ENCODE measurements around the gene C2CD3. TPM values are rescaled to one million over a fixed set of nuclear protein-coding genes. Genes with fewer than 3 reads are reported as not detected.

C2CD3 gene
- total RNA-seq, 1 donor from 2014 or later, result 23.9 TPM

DNA sequence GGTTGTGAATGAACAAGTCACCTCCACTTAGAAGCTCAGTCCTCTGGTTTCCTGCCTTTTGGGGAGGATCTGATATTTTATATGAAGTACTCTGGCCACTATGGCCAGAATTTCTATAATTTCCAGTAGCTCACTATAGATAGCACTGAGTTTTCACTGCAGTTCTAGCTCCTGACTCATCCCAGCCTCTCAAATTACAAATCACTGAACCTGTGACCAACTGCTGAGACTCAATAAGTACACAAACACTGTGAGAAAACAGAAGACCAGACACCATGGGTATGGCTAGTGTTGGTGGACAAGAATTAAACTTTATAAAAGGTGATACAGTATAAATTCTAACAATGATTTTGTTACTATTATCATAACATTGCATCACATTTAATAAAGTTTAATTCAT is 114.9 kb downstream of the C2CD3 start:
- Mint-ChIP-seq H3K4me1 (ENCODE audit: unreplicated experiment) (peaks cover 3% of the 10 kb centered on the region), H3K4me3 (ENCODE audit: unreplicated experiment) (no peak overlapping the region), H3K27ac (ENCODE audit: unreplicated experiment) (no peak overlapping the region), H3K36me3 (ENCODE audit: low read depth, unreplicated experiment) (peaks cover 14% of the 10 kb centered on the region), H3K9me3 (ENCODE audit: unreplicated experiment) (no peaks in the 10 kb centered on the region), H3K27me3 (ENCODE audit: unreplicated experiment) (no peaks in the 10 kb centered on the region)
- no peak for DNase-seq (ENCODE audit: low spot score)
- TF ChIP-seq, protein P1, sequence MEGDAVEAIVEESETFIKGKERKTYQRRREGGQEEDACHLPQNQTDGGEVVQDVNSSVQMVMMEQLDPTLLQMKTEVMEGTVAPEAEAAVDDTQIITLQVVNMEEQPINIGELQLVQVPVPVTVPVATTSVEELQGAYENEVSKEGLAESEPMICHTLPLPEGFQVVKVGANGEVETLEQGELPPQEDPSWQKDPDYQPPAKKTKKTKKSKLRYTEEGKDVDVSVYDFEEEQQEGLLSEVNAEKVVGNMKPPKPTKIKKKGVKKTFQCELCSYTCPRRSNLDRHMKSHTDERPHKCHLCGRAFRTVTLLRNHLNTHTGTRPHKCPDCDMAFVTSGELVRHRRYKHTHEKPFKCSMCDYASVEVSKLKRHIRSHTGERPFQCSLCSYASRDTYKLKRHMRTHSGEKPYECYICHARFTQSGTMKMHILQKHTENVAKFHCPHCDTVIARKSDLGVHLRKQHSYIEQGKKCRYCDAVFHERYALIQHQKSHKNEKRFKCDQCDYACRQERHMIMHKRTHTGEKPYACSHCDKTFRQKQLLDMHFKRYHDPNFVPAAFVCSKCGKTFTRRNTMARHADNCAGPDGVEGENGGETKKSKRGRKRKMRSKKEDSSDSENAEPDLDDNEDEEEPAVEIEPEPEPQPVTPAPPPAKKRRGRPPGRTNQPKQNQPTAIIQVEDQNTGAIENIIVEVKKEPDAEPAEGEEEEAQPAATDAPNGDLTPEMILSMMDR (IDR thresholded peaks at IDR 0.05; ENCODE audit: unreplicated experiment), result no peak

DNA sequence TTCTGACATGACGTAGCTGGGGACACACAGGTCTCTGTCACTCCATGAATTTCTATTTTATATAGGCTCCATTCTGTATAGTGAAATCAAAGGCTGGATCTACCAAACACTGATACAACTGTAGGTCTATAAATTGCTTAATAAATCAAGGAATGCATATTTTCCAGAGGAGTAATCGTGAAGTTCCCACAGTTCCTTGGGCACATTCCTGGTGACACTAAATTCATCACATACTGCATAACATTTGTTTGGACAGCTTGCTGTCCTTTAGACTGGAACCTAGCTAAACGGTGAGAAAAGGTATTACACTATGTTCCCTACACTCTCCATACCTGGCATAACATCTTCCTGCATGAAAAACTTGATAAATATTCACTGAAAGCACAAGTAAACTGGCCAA is 120.3 kb downstream of the C2CD3 start:
- no peak overlapping the region for H3K4me3 Mint-ChIP-seq (ENCODE audit: unreplicated experiment)
- no peak for DNase-seq (ENCODE audit: low spot score)
- peaks cover 3% of the 10 kb centered on the region for H3K4me1 Mint-ChIP-seq (ENCODE audit: unreplicated experiment)
- H3K9me3 Mint-ChIP-seq (ENCODE audit: unreplicated experiment), result no peaks in the 10 kb centered on the region
- H3K27ac Mint-ChIP-seq (ENCODE audit: unreplicated experiment), result no peak overlapping the region
- H3K27me3 Mint-ChIP-seq (ENCODE audit: unreplicated experiment), result no peaks in the 10 kb centered on the region
- peaks cover 12% of the 10 kb centered on the region for H3K36me3 Mint-ChIP-seq (ENCODE audit: low read depth, unreplicated experiment)
- TF ChIP-seq, protein P1 (IDR thresholded peaks at IDR 0.05; ENCODE audit: unreplicated experiment), result no peak

DNA sequence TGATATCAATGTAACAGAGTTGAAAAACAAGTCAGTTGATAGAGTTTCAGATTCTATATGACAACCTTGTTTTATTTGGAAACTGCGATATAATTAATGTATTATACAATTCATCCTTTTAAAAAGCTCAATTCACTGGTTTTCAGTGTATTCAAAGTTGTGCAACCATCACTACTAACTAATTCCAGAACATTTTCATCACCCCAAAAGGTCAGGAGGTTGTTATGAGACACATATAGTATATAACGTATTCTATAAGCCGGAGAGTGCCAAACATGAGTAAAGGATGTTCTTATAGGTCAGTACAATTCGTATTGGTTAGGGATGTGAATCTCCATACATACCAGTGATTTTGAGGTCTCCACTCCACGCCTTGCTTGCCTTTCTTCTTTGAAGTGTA is 121.8 kb downstream of the C2CD3 start:
- H3K27ac Mint-ChIP-seq (ENCODE audit: unreplicated experiment), result no peak overlapping the region
- TF ChIP-seq, protein P1 (IDR thresholded peaks at IDR 0.05; ENCODE audit: unreplicated experiment), result no peak
- H3K27me3 Mint-ChIP-seq (ENCODE audit: unreplicated experiment), result no peaks in the 10 kb centered on the region
- H3K9me3 Mint-ChIP-seq (ENCODE audit: unreplicated experiment), result no peaks in the 10 kb centered on the region
- no peak for DNase-seq (ENCODE audit: low spot score)
- H3K4me3 Mint-ChIP-seq (ENCODE audit: unreplicated experiment), result no peak overlapping the region
- H3K4me1 Mint-ChIP-seq (ENCODE audit: unreplicated experiment), result no peaks in the 10 kb centered on the region
- H3K36me3 Mint-ChIP-seq (ENCODE audit: low read depth, unreplicated experiment), result peaks cover 14% of the 10 kb centered on the region

DNA sequence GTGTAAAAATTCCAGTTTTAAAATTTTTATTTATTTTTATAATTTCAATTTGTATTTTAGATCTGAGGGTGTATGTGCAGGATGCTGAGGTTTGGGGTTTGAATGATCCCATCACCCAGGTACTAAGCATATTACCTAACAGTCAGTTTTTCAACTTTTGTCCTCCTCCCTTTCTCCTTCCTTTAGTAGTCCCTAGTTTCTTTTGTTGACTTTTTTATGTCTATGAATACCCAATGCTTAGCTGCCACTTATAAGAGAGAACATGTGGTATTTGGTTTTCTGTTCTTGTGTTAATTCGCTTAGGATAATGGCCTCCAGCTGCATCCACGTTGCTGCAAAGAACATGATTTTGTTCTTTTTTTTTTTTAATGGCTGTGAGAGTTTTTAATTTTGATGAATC is 126.3 kb downstream of the C2CD3 start:
- H3K36me3 Mint-ChIP-seq (ENCODE audit: low read depth, unreplicated experiment), result peaks cover 22% of the 10 kb centered on the region
- H3K4me1 Mint-ChIP-seq (ENCODE audit: unreplicated experiment), result no peaks in the 10 kb centered on the region
- no peaks in the 10 kb centered on the region for H3K9me3 Mint-ChIP-seq (ENCODE audit: unreplicated experiment)
- DNase-seq (ENCODE audit: low spot score), result no peak
- TF ChIP-seq, protein P1 (IDR thresholded peaks at IDR 0.05; ENCODE audit: unreplicated experiment), result no peak
- H3K27ac Mint-ChIP-seq (ENCODE audit: unreplicated experiment), result no peak overlapping the region
- H3K4me3 Mint-ChIP-seq (ENCODE audit: unreplicated experiment), result no peak overlapping the region
- no peaks in the 10 kb centered on the region for H3K27me3 Mint-ChIP-seq (ENCODE audit: unreplicated experiment)

DNA sequence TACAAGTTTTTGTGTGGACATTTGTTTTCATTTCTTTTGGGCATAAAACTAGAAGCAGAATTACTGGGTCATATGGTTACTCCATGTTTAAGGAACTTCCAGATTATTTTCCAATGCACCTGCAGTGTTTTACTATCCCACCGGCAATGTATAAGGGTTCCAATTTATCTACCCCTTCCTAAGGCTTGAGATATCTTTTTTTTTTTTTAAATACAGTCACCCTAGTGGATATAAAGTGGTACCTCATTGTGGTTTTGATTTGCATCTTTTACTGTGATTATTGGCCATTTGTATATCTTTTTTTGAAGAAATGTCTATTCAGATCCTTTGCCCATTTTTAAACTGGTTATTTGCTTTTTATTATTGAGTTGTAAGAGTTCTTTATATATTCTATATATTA is 127.4 kb downstream of the C2CD3 start:
- H3K36me3 Mint-ChIP-seq (ENCODE audit: low read depth, unreplicated experiment), result peaks cover 22% of the 10 kb centered on the region
- no peaks in the 10 kb centered on the region for H3K9me3 Mint-ChIP-seq (ENCODE audit: unreplicated experiment)
- H3K27ac Mint-ChIP-seq (ENCODE audit: unreplicated experiment), result no peak overlapping the region
- H3K4me1 Mint-ChIP-seq (ENCODE audit: unreplicated experiment), result no peaks in the 10 kb centered on the region
- TF ChIP-seq, protein P1 (IDR thresholded peaks at IDR 0.05; ENCODE audit: unreplicated experiment), result peak; percentile 36
- H3K27me3 Mint-ChIP-seq (ENCODE audit: unreplicated experiment), result no peaks in the 10 kb centered on the region
- no peak overlapping the region for H3K4me3 Mint-ChIP-seq (ENCODE audit: unreplicated experiment)
- DNase-seq (ENCODE audit: low spot score), result no peak

Measured in endothelial cell (in vitro differentiated cells).